Fibroblast of skin of left quadriceps (primary cell): ENCODE data around the gene GLI3.

Experiments
- DNase-seq, 2 experiments: peaks; one replicate each; pipeline ENCODE4 v3.0.0-alpha.2; 2013; ENCODE audit warnings: low read depth in 2 of 2

Gene GLI3

DNA sequence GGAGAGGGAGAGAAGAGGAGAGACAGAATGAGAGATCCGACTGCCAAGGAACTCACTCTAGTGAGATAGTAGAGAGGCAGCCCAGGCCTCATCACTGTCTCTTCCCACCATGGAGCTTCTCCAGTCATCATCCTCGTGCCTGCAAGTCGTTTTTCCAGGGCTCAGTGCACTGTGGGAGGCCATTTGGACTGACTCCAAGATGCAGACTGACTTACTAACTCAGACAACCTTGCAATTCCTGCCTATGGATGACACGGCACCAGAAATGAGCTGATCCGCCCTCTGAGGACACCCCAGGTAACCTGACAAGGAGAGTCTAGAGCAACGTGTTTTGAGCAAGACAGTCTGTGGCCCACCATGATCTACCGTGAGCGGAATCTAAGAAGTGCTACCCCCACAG, 154.9 kb downstream of the GLI3 start:
- DNase-seq = peak; percentile 71 to 72

- no peak for DNase-seq
Measured at GRCh38 chr7:42081671-42082070, 155.3 kb downstream of the GLI3 start.

- peak in 1 of 2 experiments; percentile 38 for DNase-seq
Measured at GRCh38 chr7:42080841-42081586, 156.0 kb downstream of the GLI3 start.

DNA sequence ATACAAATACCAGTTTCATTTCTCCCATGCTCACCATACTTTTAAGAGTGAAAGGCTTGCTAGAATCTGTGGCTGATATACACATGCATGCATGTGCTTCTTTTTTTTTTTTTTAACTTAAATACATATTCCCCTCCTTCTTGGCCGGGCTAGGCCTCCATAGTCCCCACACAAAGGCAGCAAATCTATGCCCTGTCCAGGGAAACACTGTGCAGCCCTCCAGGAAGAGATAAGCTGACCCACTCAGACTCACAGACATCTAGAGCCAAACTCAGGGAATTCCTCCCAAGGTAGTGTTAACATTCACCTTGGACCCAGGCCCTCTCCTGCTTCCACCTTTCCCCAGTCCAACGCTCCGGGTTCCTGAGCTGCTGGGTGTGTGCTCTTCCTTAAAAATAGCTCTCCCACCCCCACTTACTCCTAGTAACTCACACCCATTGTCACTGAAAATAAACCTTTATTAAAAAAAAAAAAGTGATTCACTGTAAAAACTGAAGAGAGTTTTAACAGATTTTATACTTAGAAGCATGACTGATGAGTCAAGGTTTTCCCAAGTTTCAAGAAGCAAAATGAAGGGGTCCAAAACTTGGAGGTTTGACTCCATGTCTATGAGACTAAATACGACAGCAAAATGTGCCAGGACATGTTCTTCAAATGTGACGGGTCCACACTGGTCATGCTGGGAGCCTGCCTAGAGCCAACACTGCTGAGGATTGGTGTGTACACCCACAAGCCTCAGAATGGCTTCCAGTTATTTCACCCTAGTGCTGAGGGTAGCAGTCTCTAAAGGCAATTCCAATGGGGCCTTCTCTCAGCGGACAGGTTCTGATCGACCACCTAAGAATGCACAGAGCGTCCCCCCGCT, 159.5 kb downstream of the GLI3 start:
- no peak for DNase-seq

DNA sequence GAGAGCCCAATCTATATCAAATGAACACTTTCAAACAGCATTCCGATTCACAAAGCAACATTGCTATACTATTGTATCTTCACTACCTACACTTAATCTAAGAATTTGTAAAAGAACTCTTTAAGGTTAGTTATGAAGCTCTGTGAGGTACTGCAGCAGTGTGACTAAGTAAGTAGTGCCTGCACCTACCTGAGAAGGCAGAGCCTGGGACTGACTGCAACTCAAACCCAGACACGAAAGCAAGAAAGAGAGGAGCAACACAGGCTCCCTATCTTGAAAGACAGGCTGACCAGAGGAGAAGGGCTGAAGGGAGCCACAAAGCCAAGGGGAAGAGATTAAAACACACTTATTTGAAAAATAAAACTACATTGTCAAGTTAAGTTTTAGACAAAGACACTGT, 160.1 kb downstream of the GLI3 start:
- DNase-seq = no peak

DNA sequence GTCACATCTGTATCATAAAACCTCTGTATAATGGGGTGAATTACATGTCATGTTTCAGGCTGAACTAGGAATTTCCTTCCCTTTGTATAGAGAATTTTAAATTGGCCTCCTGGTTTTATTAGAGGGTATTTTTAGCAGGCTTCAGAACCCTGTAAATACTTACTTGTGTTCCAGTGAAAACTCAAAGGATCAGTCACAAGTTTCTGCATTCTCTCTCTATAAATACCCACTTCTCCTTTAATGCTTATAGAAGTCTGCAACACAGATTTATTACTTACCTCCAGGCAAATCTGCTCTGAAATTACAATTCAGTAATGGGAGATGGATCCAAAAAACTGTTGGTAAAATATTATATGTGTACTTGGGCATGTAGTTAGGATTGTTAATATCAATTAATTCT, 161.6 kb downstream of the GLI3 start:
- DNase-seq = no peak

DNA sequence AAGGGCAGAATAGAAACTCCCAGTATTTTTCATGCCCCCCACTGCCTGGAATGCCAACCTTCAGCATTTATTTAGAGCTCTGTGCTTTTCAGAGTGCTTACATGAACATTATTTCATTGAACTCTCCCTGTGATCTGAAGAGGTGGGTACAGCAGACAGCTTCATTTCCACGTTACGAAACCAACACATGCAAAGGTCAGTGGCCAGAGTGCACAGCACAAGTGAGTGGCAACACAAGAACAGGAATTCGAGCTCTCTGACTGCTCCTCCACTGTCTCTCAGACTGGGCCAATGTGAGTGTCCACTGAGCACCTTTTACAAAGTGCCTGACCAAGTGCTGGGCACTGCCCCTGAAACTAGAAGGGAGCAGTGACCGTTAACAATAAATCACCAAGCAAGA, 162.9 kb downstream of the GLI3 start:
- no peak for DNase-seq

DNA sequence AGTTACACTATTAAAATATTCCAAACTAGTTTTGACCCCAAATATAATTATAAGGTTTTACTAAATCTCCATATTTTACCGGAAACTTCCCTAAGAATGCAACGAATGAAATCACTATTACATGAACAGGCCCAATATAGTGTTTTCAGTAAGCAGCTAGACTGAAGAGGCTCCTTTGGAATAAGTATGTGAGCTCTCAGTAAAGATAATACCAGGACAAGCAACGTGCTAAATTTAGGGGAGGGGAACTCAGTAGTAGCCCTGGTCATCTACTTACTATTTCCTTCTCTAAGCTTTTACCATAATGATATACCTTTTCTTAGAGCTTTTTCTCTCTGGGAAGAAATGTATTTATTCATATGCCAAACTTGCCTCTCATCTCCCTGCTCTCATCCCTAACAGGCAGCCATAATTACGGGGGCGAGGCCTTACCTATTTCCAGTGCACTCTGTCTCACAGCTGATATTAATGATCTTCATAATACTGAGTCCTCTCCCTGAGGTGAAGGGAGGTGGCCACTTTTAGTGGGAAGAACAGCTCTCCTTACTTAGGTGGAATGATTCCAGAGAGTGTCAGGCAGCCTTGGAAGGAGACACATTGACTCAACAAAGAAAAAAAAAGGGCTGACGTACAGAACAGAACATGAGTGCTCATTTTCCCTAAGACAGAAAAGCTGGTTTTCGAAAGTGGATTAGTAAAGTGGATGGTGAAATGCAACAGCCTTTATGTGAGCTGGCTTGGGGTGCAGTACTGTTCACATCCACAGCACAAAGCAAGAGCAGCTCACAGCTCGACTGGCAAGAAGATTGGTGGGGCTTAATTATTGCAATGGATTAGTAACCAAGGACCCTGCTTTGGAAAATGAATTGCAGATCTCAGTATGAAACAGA, 165.4 kb downstream of the GLI3 start:
- peak in 1 of 2 experiments; percentile 24 for DNase-seq

GRCh38 chr7:42070068-42070467, 166.9 kb downstream of the GLI3 start:
- no peak for DNase-seq

- no peak for DNase-seq
Measured at GRCh38 chr7:42069590-42069989, 167.4 kb downstream of the GLI3 start.

- DNase-seq = no peak
Measured at GRCh38 chr7:42068554-42069280, 168.3 kb downstream of the GLI3 start.

DNA sequence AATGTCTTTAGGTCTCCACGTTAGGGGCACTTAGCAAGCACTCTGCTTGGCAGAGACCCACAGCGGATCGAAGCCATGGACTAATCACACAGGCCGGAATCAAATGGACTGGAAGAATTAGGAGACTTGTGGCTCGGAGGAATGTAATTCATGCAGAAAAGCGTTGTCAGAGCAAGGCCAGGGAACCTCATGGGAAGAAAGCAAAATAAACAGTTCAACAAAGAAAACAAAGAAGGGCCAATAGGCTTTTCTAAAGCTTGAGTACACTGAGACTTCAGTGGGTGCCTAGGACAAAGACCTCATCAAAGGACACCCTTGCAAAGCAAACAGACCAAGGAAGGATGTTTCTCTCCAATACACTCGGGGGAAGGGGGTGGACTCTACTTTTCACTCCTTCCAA, 171.1 kb downstream of the GLI3 start:
- no peak for DNase-seq

GRCh38 chr7:42065015-42065414, 172.0 kb downstream of the GLI3 start:
- DNase-seq = no peak

DNA sequence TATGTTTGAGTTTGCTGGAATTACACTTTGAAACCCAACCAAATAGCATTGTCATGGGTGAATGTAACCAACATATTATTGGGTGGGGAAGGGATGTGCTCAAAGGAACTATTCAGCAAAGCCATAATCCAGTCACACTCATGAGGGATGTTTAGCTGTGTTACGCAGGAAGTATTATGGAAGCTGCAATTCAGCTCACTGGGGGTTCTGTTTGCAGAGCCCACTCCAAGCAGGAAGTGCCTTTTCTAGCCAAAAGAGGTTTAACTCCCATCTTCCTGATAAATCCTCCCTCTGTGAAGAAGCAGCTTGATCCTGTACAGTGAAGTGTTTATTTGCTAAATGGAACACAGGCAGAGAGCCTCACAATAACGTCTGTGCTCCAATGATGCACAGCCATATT, 172.5 kb downstream of the GLI3 start:
- no peak for DNase-seq

GRCh38 chr7:42059275-42059674, 177.7 kb downstream of the GLI3 start:
- DNase-seq = no peak

DNA sequence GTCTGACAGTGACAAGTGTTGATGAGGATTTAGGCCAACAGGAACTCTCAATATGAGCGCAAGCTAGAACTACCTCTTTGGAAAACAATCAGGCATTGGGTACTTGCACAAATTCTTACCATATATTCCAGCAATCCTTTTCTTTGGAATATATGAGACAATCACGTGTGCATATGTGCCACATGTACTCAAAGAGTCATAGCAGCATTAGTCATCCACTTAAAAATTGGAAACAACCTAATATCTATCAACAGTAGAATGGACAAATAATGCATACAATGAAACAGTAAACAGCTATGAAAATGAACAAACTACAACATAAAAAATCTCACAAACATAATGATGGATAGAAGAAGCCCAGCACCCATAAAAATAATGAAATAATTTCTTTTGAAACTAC, 179.7 kb downstream of the GLI3 start:
- no peak for DNase-seq

DNA sequence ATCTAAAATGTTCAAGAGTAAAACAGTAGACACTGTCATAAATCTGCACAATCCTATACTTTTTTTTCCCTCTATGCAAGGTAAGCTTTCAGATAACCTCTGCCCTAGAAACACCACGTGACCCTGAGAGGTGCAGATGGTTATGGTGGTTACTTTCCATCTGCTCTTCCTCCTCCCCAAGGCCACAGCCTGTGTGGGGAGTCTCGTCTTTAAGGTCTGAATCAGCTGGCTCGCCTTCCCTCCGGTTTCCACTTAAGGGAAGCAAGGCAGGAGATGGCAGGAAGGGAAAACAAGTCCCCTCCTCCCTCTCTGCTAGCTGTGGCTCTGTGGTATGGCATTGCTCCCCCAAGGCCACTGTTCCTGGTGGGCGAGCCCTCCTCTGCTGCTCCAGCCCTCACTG, 181.8 kb downstream of the GLI3 start:
- no peak for DNase-seq

DNA sequence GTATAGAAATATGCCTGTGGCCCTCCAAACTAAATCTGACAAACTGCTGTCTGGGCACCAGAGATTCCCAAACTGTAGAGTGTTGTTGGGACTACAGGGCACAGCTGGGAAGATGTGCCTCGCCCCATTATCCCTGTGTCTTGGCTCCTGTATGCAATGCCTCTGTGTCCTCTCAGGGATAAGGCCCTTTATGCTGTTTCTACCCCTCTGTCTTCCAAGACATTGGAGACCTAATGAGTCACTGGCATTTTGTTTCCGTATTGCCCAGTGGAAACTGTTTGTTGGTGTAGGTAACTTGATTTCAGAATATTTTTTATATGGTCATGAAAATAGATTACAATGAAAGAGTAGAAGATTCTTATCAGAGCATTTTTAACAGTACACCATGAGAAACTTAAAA, 183.2 kb downstream of the GLI3 start:
- DNase-seq = no peak

DNA sequence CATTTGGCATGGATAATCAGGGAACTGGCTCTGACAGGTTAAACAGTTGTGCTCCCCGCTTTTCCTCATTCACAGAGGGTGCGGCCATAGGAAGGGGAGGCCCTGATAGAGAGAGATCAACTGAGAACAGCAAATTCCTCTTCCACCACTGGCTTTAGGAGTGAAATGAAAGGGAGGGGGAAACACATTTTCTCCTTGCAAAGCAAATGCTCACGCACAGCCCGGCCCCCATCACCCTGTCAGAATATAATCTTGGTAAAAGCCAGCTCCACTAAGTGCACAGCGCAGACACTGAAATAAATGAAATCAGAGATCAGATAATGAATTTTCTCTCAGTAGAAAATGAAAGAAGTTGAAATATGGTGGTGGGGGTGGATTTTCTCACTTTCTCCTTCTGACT, 187.2 kb downstream of the GLI3 start:
- DNase-seq = no peak

DNA sequence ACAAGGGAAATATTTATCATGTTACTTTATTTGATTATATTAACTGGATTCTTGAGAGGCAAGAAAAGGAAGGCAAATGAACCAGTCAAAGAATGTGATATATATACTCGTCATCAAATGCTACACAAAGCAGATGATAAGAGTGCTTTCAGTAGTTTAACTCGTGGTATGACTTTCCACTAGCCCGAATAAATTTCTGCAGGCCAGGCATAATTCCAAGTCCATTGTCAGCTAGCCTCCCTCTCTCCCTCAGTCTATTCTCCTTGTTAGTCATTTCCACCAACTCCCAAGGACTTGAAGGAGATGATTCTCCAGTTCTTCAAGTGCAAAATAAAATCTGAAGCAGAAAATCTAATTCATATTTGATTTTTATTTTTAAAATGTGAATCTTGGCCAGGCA, 190.5 kb downstream of the GLI3 start:
- no peak for DNase-seq

- DNase-seq = no peak
Measured at GRCh38 chr7:42045961-42046360, 191.0 kb downstream of the GLI3 start.

- no peak for DNase-seq
Measured at GRCh38 chr7:42039921-42040320, 197.1 kb downstream of the GLI3 start.
